Fibroblast of lung (primary cell): ENCODE results near the gene TTC33. TPM values are rescaled to one million over a fixed set of nuclear protein-coding genes. Genes with fewer than 3 reads are reported as not detected.
A peak's percentile ranks its signal among the peaks of the same experiment; 100 is the strongest.

Source experiments
- DNase-seq, 2 donors: peaks; one replicate each; pipeline versions ENCODE4 v3.0.0 to v3.0.0-alpha.2; 2010; ENCODE audit warnings: low read depth in 2 of 2
- H2AFZ ChIP-seq: 2 replicates; pipeline ENCODE4 v1.5.1; 2012; ENCODE audit warnings: low read length, control low read depth, inconsistent platforms
- H3K27ac ChIP-seq: 2 replicates; pipeline ENCODE4 v1.5.1; 2011; ENCODE audit warnings: low read length, control low read depth; ENCODE audit not compliant: insufficient read depth
- H3K27me3 ChIP-seq: 2 replicates; pipeline ENCODE4 v1.5.1; 2011; ENCODE audit warnings: mild to moderate bottlenecking, low read length; ENCODE audit not compliant: control insufficient read depth, insufficient read depth
- H3K36me3 ChIP-seq: 2 replicates; pipeline ENCODE4 v1.5.1; 2011; ENCODE audit warnings: low read length; ENCODE audit not compliant: control insufficient read depth, insufficient read depth
- H3K4me1 ChIP-seq: 2 replicates; pipeline ENCODE4 v1.5.1; 2011; ENCODE audit warnings: low read length; ENCODE audit not compliant: control insufficient read depth, insufficient read depth; ENCODE audit errors: extremely low read depth
- H3K4me2 ChIP-seq: 2 replicates; pipeline ENCODE4 v1.5.1; 2011; ENCODE audit warnings: low read length, control low read depth; ENCODE audit not compliant: insufficient read depth; ENCODE audit errors: extremely low read depth
- H3K4me3 ChIP-seq, 4 experiments: fragments of 200-600 bp in 1 of 4; sonication (generic) in 1 of 4; replicated peaks in 1 of 4; 2 replicates each; pipeline ENCODE4 v1.5.1; 2011 to 2016; ENCODE audit warnings: low read length in 4 of 4, low read depth in 3 of 4, mild to moderate bottlenecking in 3 of 4, control low read depth in 2 of 4, inconsistent platforms in 1 of 4, mixed read lengths in 1 of 4; ENCODE audit not compliant: insufficient read depth in 1 of 4; ENCODE audit errors: control extremely low read depth in 1 of 4
- H3K79me2 ChIP-seq: 2 replicates; pipeline ENCODE4 v1.5.1; 2012; ENCODE audit warnings: mild to moderate bottlenecking, low read length, inconsistent platforms; ENCODE audit not compliant: control insufficient read depth, insufficient read depth
- H3K9ac ChIP-seq: 2 replicates; pipeline ENCODE4 v1.5.1; 2011; ENCODE audit warnings: mild to moderate bottlenecking, low read length, control low read depth; ENCODE audit not compliant: insufficient read depth
- H3K9me3 ChIP-seq: 2 replicates; pipeline ENCODE4 v1.5.1; 2012; ENCODE audit warnings: low read depth, low read length; ENCODE audit not compliant: control insufficient read depth, insufficient read depth
- H4K20me1 ChIP-seq: 2 replicates; pipeline ENCODE4 v1.5.1; 2011; ENCODE audit warnings: low read length; ENCODE audit not compliant: control insufficient read depth, insufficient read depth; ENCODE audit errors: extremely low read depth
- EZH2 ChIP-seq: IDR thresholded peaks from 2 replicates; pipeline ENCODE4 v1.5.1; 2012; ENCODE audit warnings: low read length, control low read depth, mild to moderate bottlenecking; ENCODE audit errors: missing control alignments
- polyA plus RNA-seq, 2 donors: library from polyadenylated mRNA; depleted of rRNA in 1 of 2; stranded (reverse) in 1 of 2; unstranded in 1 of 2; fragments of >200 nt; gene quantifications; 2 replicates each; pipeline ENCODE4 v1.2.1, GENCODE V29; 2011 to 2012; ENCODE audit warnings: missing spikeins in 1 of 2
- total RNA-seq: library from RNA; depleted of rRNA; stranded (reverse); fragments of >200 nt; gene quantifications from 2 replicates; pipeline ENCODE4 v1.2.1, GENCODE V29; 2014
- TF ChIP-seq, protein P1 (sequence below), 2 donors: IDR thresholded peaks in 1 of 2; conservative IDR thresholded peaks in 1 of 2; 1 replicate in 1 of 2; 2 replicates in 1 of 2; pipeline ENCODE4 v1.5.1; 2011 to 2012; ENCODE audit warnings: low read length in 2 of 2, control low read depth in 1 of 2, inconsistent platforms in 1 of 2, low read depth in 1 of 2, mild to moderate bottlenecking in 1 of 2

Gene TTC33
- total and polyA plus RNA-seq, 2 donors (not counting 1 experiment from before 2014, with no cell fraction given) = 8.7 to 16.3 TPM

DNA sequence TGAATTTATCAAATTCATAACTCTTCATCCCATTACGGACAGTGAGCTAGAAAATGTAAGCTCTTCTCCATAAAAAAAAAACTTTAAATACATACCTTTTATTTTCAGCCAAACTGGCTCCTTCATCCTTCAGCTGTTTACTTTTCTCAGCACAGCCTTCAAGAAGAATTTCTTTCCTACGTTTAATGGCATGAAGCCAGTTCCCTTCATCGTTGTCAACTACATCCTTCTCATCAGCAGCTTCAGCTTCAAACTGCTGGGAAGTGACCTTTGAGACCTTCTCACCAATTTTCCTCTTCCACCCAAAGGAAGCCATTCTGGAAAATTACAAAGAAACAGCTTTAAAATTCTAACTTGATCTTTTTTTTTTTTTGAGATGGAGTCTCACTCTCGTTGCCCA is 9.1 kb downstream of the TTC33 start:
- no peak overlapping the region for H3K9ac ChIP-seq
- no peaks in the 10 kb centered on the region for H4K20me1 ChIP-seq
- no peak overlapping the region for H3K27ac ChIP-seq
- H3K36me3 ChIP-seq = peaks cover 1% of the 10 kb centered on the region
- H3K9me3 ChIP-seq = no peaks in the 10 kb centered on the region
- H3K79me2 ChIP-seq = no peaks in the 10 kb centered on the region
- H3K4me3 ChIP-seq = no peak overlapping the region
- no peaks in the 10 kb centered on the region for H3K27me3 ChIP-seq
- DNase-seq = peak in 1 of 2 donors; percentile 34
- TF ChIP-seq, protein P1, sequence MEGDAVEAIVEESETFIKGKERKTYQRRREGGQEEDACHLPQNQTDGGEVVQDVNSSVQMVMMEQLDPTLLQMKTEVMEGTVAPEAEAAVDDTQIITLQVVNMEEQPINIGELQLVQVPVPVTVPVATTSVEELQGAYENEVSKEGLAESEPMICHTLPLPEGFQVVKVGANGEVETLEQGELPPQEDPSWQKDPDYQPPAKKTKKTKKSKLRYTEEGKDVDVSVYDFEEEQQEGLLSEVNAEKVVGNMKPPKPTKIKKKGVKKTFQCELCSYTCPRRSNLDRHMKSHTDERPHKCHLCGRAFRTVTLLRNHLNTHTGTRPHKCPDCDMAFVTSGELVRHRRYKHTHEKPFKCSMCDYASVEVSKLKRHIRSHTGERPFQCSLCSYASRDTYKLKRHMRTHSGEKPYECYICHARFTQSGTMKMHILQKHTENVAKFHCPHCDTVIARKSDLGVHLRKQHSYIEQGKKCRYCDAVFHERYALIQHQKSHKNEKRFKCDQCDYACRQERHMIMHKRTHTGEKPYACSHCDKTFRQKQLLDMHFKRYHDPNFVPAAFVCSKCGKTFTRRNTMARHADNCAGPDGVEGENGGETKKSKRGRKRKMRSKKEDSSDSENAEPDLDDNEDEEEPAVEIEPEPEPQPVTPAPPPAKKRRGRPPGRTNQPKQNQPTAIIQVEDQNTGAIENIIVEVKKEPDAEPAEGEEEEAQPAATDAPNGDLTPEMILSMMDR (conservative IDR thresholded peaks at IDR 0.05 in 1 of 2, IDR thresholded peaks at IDR 0.05 in 1 of 2; ENCODE audit: low read depth in 1 of 2, low read length in 2 of 2) = no peak
- no peak for TF ChIP-seq EZH2
- H3K4me2 ChIP-seq = no peak overlapping the region
- H3K4me1 ChIP-seq = no peaks in the 10 kb centered on the region
- no peak overlapping the region for H2AFZ ChIP-seq

DNA sequence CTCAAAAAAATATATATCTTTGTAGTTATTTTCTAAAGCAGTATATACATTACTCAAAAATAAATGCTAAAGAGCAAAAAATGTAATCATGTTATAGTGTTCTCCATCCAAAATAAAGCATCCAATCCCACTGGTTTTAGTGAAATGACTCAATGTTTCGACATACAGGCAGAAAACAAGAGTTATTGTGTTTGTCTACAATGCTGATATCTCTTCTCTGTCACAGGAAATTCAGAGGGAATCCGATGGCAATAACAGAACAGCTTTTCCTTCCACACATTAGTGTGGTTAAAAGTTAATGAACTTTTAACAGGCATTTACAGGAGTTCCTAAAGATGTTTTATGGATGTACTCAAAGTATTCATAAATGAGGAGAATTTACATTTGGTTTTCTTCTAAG is 12.0 kb downstream of the TTC33 start:
- no peak overlapping the region for H3K4me3 ChIP-seq
- H3K4me1 ChIP-seq = no peaks in the 10 kb centered on the region
- TF ChIP-seq EZH2 = no peak
- TF ChIP-seq, protein P1 (conservative IDR thresholded peaks at IDR 0.05 in 1 of 2, IDR thresholded peaks at IDR 0.05 in 1 of 2; ENCODE audit: low read depth in 1 of 2, low read length in 2 of 2) = no peak
- no peaks in the 10 kb centered on the region for H3K27me3 ChIP-seq
- no peak overlapping the region for H3K4me2 ChIP-seq
- H3K27ac ChIP-seq = no peak overlapping the region
- peaks cover 1% of the 10 kb centered on the region for H3K36me3 ChIP-seq
- H3K9me3 ChIP-seq = no peaks in the 10 kb centered on the region
- H4K20me1 ChIP-seq = no peaks in the 10 kb centered on the region
- H2AFZ ChIP-seq = no peak overlapping the region
- no peak for DNase-seq
- H3K9ac ChIP-seq = no peak overlapping the region
- H3K79me2 ChIP-seq = no peaks in the 10 kb centered on the region

DNA sequence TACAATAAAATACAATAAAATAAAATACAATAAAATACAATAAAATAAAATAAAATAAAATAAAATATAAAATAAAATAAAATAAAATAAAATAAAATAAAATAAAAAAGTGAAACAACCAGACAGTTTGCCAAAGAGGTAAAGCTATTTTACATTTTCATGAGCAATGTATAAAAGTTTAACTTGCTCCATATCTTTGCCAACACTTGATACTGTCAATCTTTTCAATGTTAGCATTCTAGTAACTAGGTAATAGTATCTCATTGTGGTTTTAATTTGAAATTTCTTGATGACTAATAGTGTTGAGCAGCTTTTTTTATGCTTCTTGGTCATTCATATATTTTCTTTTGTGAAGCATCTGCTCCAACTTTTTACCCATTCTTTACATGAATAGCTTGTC is 17.3 kb downstream of the TTC33 start:
- H3K4me1 ChIP-seq = peaks cover 12% of the 10 kb centered on the region
- peak in 1 of 2 donors; percentile 41 for DNase-seq

More for the DNA sequence above, 17.3 kb downstream of the TTC33 start:
- Histone ChIP-seq H4K20me1 (no peaks in the 10 kb centered on the region), H2AFZ (no peak overlapping the region), H3K9ac (no peak overlapping the region), H3K27me3 (no peaks in the 10 kb centered on the region), H3K79me2 (peaks cover under 1% of the 10 kb centered on the region), H3K9me3 (no peaks in the 10 kb centered on the region), H3K27ac (no peak overlapping the region), H3K4me2 (no peak overlapping the region), H3K36me3 (no peaks in the 10 kb centered on the region), H3K4me3 (no peak overlapping the region)
- TF ChIP-seq EZH2 = no peak
- TF ChIP-seq, protein P1 (conservative IDR thresholded peaks at IDR 0.05 in 1 of 2, IDR thresholded peaks at IDR 0.05 in 1 of 2; ENCODE audit: low read depth in 1 of 2, low read length in 2 of 2) = no peak
